Measurements from ENCODE around the gene ADAM10.
A peak's percentile ranks its signal among the peaks of the same experiment; 100 is the strongest.

ADAM10 gene

DNA sequence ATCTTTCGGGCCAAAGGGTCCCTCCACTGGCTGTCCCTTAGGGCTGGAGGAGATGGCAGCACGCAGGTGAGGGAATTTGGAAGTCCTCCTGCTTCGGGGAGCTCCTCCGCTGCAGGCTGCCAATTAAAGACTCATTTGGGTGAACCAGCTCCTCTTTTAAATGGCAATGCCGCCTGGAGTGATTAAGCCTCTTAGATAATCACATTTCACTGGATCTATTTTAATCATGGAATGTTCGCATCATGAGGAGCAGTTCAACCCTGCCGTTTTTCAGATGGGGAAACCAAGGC is 199.8 kb downstream of the ADAM10 start:
- Histone ChIP-seq H2AFZ (ENCODE audit: insufficient read depth, low read length, poor library complexity) (no peak overlapping the region), H3K23ac (ENCODE audit: low read length) (no peak overlapping the region), H4K8ac (ENCODE audit: low read depth, low read length) (peak overlapping the region; percentile 40), H3K9ac (ENCODE audit: low read length) (no peak overlapping the region), H2BK5ac (ENCODE audit: low read depth, low read length, poor library complexity) (peak overlapping the region; percentile 19), H4K12ac (ENCODE audit: low read depth, low read length) (no peak overlapping the region), H3K36me3 (ENCODE audit: control insufficient read depth in 1 of 2, insufficient read depth in 2 of 2, low read length in 2 of 2) (no peaks in the 10 kb centered on the region), H2BK120ac (ENCODE audit: insufficient read depth, low read length, poor library complexity) (peak overlapping the region; percentile 69), H2BK12ac (ENCODE audit: low read length) (peak overlapping the region; percentile 83), H3K4me1 (ENCODE audit: control insufficient read depth in 1 of 2, insufficient read depth in 2 of 2, low read length in 2 of 2) (peaks cover 52 to 60% of the 10 kb centered on the region in 2 experiments), H3K27ac (ENCODE audit: low read depth, low read length) (peak overlapping the region; percentile 91), H3K4me3 (ENCODE audit: low read depth, low read length) (no peak overlapping the region), H3K79me2 (ENCODE audit: control insufficient read depth, insufficient read depth, low read length, poor library complexity) (peaks cover 14% of the 10 kb centered on the region), H3K14ac (ENCODE audit: low read length) (peak overlapping the region; percentile 54), H3K9me3 (ENCODE audit: insufficient read depth, low read depth, low read length) (no peaks in the 10 kb centered on the region), H3K4me2 (ENCODE audit: low read length) (no peak overlapping the region), H3K27me3 (ENCODE audit: insufficient read depth, low read length) (no peaks in the 10 kb centered on the region), H3K18ac (ENCODE audit: low read length) (peak overlapping the region; percentile 34), H4K91ac (ENCODE audit: low read depth, low read length) (peak overlapping the region; percentile 89), H3K79me1 (ENCODE audit: low read length) (peaks cover 64% of the 10 kb centered on the region), H3K4ac (ENCODE audit: low read depth, low read length) (peak overlapping the region; percentile 38), H2AK5ac (ENCODE audit: low read length) (peak overlapping the region; percentile 87)
- no CpG with 5 or more reads among the region's 7 CpGs for WGBS (ENCODE audit: extremely low coverage, insufficient coverage, insufficient read length)
- DNase-seq, result no peak

- peak overlapping the region; percentile 69 for H2BK120ac ChIP-seq (ENCODE audit: insufficient read depth, low read length, poor library complexity)
- H3K27ac ChIP-seq (ENCODE audit: low read depth, low read length), result peak overlapping the region; percentile 91
- H3K4me3 ChIP-seq (ENCODE audit: low read depth, low read length), result no peak overlapping the region
- H2AFZ ChIP-seq (ENCODE audit: insufficient read depth, low read length, poor library complexity), result no peak overlapping the region
- no CpG with 5 or more reads among the region's 12 CpGs for WGBS (ENCODE audit: extremely low coverage, insufficient coverage, insufficient read length)
- peak overlapping the region; percentile 19 for H2BK5ac ChIP-seq (ENCODE audit: low read depth, low read length, poor library complexity)
- no peak overlapping the region for H4K12ac ChIP-seq (ENCODE audit: low read depth, low read length)
- DNase-seq, result peak; percentile 86 to 97
- peak overlapping the region; percentile 87 for H2AK5ac ChIP-seq (ENCODE audit: low read length)
- no peaks in the 10 kb centered on the region for H3K9me3 ChIP-seq (ENCODE audit: insufficient read depth, low read depth, low read length)
- H4K91ac ChIP-seq (ENCODE audit: low read depth, low read length), result peak overlapping the region; percentile 89
- peaks cover 14% of the 10 kb centered on the region for H3K79me2 ChIP-seq (ENCODE audit: control insufficient read depth, insufficient read depth, low read length, poor library complexity)
- peak overlapping the region; percentile 38 for H3K4ac ChIP-seq (ENCODE audit: low read depth, low read length)
- H3K4me1 ChIP-seq (ENCODE audit: control insufficient read depth in 1 of 2, insufficient read depth in 2 of 2, low read length in 2 of 2), result peaks cover 52 to 60% of the 10 kb centered on the region in 2 experiments
- peak overlapping the region; percentile 34 for H3K18ac ChIP-seq (ENCODE audit: low read length)
- no peak overlapping the region for H3K23ac ChIP-seq (ENCODE audit: low read length)
- no peak overlapping the region for H3K9ac ChIP-seq (ENCODE audit: low read length)
- peak overlapping the region; percentile 83 for H2BK12ac ChIP-seq (ENCODE audit: low read length)
- peaks cover 64% of the 10 kb centered on the region for H3K79me1 ChIP-seq (ENCODE audit: low read length)
- no peaks in the 10 kb centered on the region for H3K36me3 ChIP-seq (ENCODE audit: control insufficient read depth in 1 of 2, insufficient read depth in 2 of 2, low read length in 2 of 2)
- H3K27me3 ChIP-seq (ENCODE audit: insufficient read depth, low read length), result no peaks in the 10 kb centered on the region
- peak overlapping the region; percentile 40 for H4K8ac ChIP-seq (ENCODE audit: low read depth, low read length)
- H3K14ac ChIP-seq (ENCODE audit: low read length), result peak overlapping the region; percentile 54
- no peak overlapping the region for H3K4me2 ChIP-seq (ENCODE audit: low read length)
Measured at GRCh38 chr15:58549013-58549784, 200.3 kb downstream of the ADAM10 start.

DNA sequence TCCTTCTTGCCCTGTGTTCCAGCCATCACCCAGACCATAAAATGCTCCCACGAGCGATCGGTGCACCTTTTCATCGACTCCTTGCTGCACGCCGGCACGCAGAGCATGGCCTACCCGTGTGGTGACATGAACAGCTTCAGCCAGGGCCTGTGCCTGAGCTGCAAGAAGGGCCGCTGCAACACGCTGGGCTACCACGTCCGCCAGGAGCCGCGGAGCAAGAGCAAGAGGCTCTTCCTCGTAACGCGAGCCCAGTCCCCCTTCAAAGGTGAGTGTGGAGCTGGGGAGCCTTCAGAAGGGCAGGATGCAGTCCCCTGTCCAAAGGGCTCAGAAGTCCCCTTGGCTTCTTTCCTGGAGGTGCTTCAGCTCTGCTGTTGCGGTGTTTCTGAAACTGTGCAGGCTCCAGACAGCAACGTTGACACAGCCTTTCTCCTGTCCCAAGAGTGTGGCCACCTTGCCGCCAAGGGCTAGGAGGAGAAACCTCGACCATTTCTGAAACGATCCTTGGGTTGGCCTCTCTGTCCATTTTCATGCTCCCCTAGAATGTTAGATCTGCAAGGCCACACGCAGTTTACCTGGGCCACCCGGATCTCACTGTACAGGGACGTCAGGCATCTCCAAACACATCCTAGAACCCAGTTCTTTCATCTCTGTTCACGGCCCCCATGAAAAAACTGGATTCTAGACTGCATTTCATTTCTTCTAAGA is 201.0 kb downstream of the ADAM10 start:
- Histone ChIP-seq H2BK5ac (ENCODE audit: low read depth, low read length, poor library complexity) (peak overlapping the region; percentile 19), H2AK5ac (ENCODE audit: low read length) (peak overlapping the region; percentile 24), H3K4me3 (ENCODE audit: low read depth, low read length) (no peak overlapping the region), H2AFZ (ENCODE audit: insufficient read depth, low read length, poor library complexity) (peak overlapping the region; percentile 38), H3K23ac (ENCODE audit: low read length) (no peak overlapping the region), H3K9ac (ENCODE audit: low read length) (no peak overlapping the region), H4K91ac (ENCODE audit: low read depth, low read length) (peak overlapping the region; percentile 78), H3K79me1 (ENCODE audit: low read length) (peaks cover 62% of the 10 kb centered on the region), H3K4me2 (ENCODE audit: low read length) (no peak overlapping the region), H3K14ac (ENCODE audit: low read length) (peak overlapping the region; percentile 63), H3K36me3 (ENCODE audit: control insufficient read depth in 1 of 2, insufficient read depth in 2 of 2, low read length in 2 of 2) (no peaks in the 10 kb centered on the region), H4K12ac (ENCODE audit: low read depth, low read length) (peak overlapping the region; percentile 3), H3K4me1 (ENCODE audit: control insufficient read depth in 1 of 2, insufficient read depth in 2 of 2, low read length in 2 of 2) (peaks cover 52 to 60% of the 10 kb centered on the region in 2 experiments), H3K79me2 (ENCODE audit: control insufficient read depth, insufficient read depth, low read length, poor library complexity) (peaks cover 14% of the 10 kb centered on the region), H3K27ac (ENCODE audit: low read depth, low read length) (peak overlapping the region; percentile 91), H2BK120ac (ENCODE audit: insufficient read depth, low read length, poor library complexity) (peak overlapping the region; percentile 65), H3K4ac (ENCODE audit: low read depth, low read length) (peak overlapping the region; percentile 17), H3K27me3 (ENCODE audit: insufficient read depth, low read length) (no peaks in the 10 kb centered on the region), H3K9me3 (ENCODE audit: insufficient read depth, low read depth, low read length) (no peaks in the 10 kb centered on the region), H3K18ac (ENCODE audit: low read length) (peak overlapping the region; percentile 10), H4K8ac (ENCODE audit: low read depth, low read length) (peak overlapping the region; percentile 28), H2BK12ac (ENCODE audit: low read length) (peak overlapping the region; percentile 97)
- no CpG with 5 or more reads among the region's 26 CpGs for WGBS (ENCODE audit: extremely low coverage, insufficient coverage, insufficient read length)
- DNase-seq, result no peak

GRCh38 chr15:58547628-58548307 is 201.7 kb downstream of the ADAM10 start:
- no peak overlapping the region for H3K4me3 ChIP-seq (ENCODE audit: low read depth, low read length)
- no peaks in the 10 kb centered on the region for H3K36me3 ChIP-seq (ENCODE audit: control insufficient read depth in 1 of 2, insufficient read depth in 2 of 2, low read length in 2 of 2)
- peak overlapping the region; percentile 91 for H3K27ac ChIP-seq (ENCODE audit: low read depth, low read length)
- H3K4ac ChIP-seq (ENCODE audit: low read depth, low read length), result peak overlapping the region; percentile 17
- H2AK5ac ChIP-seq (ENCODE audit: low read length), result peak overlapping the region; percentile 26
- H3K9ac ChIP-seq (ENCODE audit: low read length), result no peak overlapping the region
- H3K4me2 ChIP-seq (ENCODE audit: low read length), result peak overlapping the region; percentile 15
- H3K79me2 ChIP-seq (ENCODE audit: control insufficient read depth, insufficient read depth, low read length, poor library complexity), result peaks cover 11% of the 10 kb centered on the region
- peak overlapping the region; percentile 66 for H4K8ac ChIP-seq (ENCODE audit: low read depth, low read length)
- H3K4me1 ChIP-seq (ENCODE audit: control insufficient read depth in 1 of 2, insufficient read depth in 2 of 2, low read length in 2 of 2), result peaks cover 48 to 54% of the 10 kb centered on the region in 2 experiments
- H2AFZ ChIP-seq (ENCODE audit: insufficient read depth, low read length, poor library complexity), result peak overlapping the region; percentile 38
- H3K23ac ChIP-seq (ENCODE audit: low read length), result no peak overlapping the region
- peak overlapping the region; percentile 78 for H4K91ac ChIP-seq (ENCODE audit: low read depth, low read length)
- peak overlapping the region; percentile 63 for H3K14ac ChIP-seq (ENCODE audit: low read length)
- no peak overlapping the region for H4K12ac ChIP-seq (ENCODE audit: low read depth, low read length)
- no peaks in the 10 kb centered on the region for H3K9me3 ChIP-seq (ENCODE audit: insufficient read depth, low read depth, low read length)
- no CpG with 5 or more reads among the region's 9 CpGs for WGBS (ENCODE audit: extremely low coverage, insufficient coverage, insufficient read length)
- no peaks in the 10 kb centered on the region for H3K27me3 ChIP-seq (ENCODE audit: insufficient read depth, low read length)
- peak overlapping the region; percentile 97 for H2BK12ac ChIP-seq (ENCODE audit: low read length)
- peaks cover 59% of the 10 kb centered on the region for H3K79me1 ChIP-seq (ENCODE audit: low read length)
- H3K18ac ChIP-seq (ENCODE audit: low read length), result peak overlapping the region; percentile 10
- H2BK5ac ChIP-seq (ENCODE audit: low read depth, low read length, poor library complexity), result peak overlapping the region; percentile 29
- no peak for DNase-seq
- H2BK120ac ChIP-seq (ENCODE audit: insufficient read depth, low read length, poor library complexity), result peak overlapping the region; percentile 85

All from trophoblast cell (in vitro differentiated cells and primary cell).